Measurements from ENCODE around the gene KMT2C.

KMT2C gene

DNA sequence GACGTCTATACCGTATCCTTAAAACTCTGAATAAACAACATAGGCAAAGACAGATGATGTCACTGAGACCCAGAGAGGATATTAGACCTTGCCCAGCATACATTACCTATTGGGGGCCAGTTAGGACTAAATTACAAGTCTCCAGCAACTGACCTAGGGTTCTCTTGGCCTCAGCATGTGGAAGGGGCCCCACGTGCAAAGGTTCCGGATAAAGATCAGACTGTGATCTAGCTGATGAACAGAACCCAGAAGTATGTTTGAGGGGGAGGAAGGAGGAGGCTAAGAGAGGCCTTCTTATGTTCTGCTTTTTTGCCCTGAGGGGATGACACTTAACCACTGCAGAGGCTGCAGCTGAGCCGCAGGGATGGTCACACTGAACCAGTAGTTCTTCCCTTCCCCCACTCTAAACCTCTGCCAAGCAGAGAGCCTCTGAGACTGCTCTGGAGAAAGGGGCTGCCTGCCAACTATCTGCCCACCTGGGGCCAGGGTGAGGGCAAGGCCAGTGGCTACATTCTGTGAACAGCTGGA lies 24.0 kb upstream of the KMT2C start (continued):
- TF ChIP-seq KLF10 (tag by site-specific recombination; IDR thresholded peaks at IDR 0.05) (no peak), MYNN (tag by site-specific recombination; IDR thresholded peaks at IDR 0.05; ENCODE audit: borderline replicate concordance) (no peak), ZBTB7A (tag by site-specific recombination; IDR thresholded peaks at IDR 0.05; ENCODE audit: low read depth) (no peak), ZNF16 (tag by site-specific recombination; IDR thresholded peaks at IDR 0.05; ENCODE audit: low read depth) (no peak), HOXC10 (CRISPR knock-in tag; IDR thresholded peaks at IDR 0.05) (no peak), OSR2 (tag by site-specific recombination; IDR thresholded peaks at IDR 0.05) (peak; percentile 70), ZNF580 (tag by site-specific recombination; IDR thresholded peaks at IDR 0.05) (no peak), ZNF366 (tag by site-specific recombination; conservative IDR thresholded peaks at IDR 0.05) (0 out of 2 replicates have a peak, but pooled peaks have one; percentile 37), GLIS1 (tag by site-specific recombination; IDR thresholded peaks at IDR 0.05) (0 out of 2 replicates have a peak, but pooled peaks have one; percentile 16), ZNF302 (tag by site-specific recombination; IDR thresholded peaks at IDR 0.05; ENCODE audit: low read depth) (no peak), ZNF211 (tag by site-specific recombination; IDR thresholded peaks at IDR 0.05; ENCODE audit: low read depth) (no peak), ZNF529 (tag by site-specific recombination; IDR thresholded peaks at IDR 0.05; ENCODE audit: insufficient replicate concordance) (no peak), ZNF138 (tag by site-specific recombination; IDR thresholded peaks at IDR 0.05; ENCODE audit: borderline replicate concordance) (no peak), ZNF335 (tag by site-specific recombination; conservative IDR thresholded peaks at IDR 0.05) (no peak), SCRT2 (tag by site-specific recombination; IDR thresholded peaks at IDR 0.05) (no peak), MZF1 (tag by site-specific recombination; IDR thresholded peaks at IDR 0.05; ENCODE audit: borderline replicate concordance) (no peak), KLF16 (tag by site-specific recombination; IDR thresholded peaks at IDR 0.05) (no peak), ZBTB48 (tag by site-specific recombination; IDR thresholded peaks at IDR 0.05) (peak; percentile 51; the same call in 1 of the 2 replicates), ZNF670 (tag by site-specific recombination; IDR thresholded peaks at IDR 0.05; ENCODE audit: low read depth) (no peak), ZNF747 (tag by site-specific recombination; IDR thresholded peaks at IDR 0.05) (no peak), ZNF324 (tag by site-specific recombination; IDR thresholded peaks at IDR 0.05) (no peak), ZNF792 (tag by site-specific recombination; IDR thresholded peaks at IDR 0.05) (no peak), KLF8 (tag by site-specific recombination; IDR thresholded peaks at IDR 0.05) (no peak)
- TF ChIP-seq, protein P1, sequence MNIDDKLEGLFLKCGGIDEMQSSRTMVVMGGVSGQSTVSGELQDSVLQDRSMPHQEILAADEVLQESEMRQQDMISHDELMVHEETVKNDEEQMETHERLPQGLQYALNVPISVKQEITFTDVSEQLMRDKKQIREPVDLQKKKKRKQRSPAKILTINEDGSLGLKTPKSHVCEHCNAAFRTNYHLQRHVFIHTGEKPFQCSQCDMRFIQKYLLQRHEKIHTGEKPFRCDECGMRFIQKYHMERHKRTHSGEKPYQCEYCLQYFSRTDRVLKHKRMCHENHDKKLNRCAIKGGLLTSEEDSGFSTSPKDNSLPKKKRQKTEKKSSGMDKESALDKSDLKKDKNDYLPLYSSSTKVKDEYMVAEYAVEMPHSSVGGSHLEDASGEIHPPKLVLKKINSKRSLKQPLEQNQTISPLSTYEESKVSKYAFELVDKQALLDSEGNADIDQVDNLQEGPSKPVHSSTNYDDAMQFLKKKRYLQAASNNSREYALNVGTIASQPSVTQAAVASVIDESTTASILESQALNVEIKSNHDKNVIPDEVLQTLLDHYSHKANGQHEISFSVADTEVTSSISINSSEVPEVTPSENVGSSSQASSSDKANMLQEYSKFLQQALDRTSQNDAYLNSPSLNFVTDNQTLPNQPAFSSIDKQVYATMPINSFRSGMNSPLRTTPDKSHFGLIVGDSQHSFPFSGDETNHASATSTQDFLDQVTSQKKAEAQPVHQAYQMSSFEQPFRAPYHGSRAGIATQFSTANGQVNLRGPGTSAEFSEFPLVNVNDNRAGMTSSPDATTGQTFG (tag by site-specific recombination; IDR thresholded peaks at IDR 0.05; ENCODE audit: borderline replicate concordance): no peak
- TF ChIP-seq, protein P2, sequence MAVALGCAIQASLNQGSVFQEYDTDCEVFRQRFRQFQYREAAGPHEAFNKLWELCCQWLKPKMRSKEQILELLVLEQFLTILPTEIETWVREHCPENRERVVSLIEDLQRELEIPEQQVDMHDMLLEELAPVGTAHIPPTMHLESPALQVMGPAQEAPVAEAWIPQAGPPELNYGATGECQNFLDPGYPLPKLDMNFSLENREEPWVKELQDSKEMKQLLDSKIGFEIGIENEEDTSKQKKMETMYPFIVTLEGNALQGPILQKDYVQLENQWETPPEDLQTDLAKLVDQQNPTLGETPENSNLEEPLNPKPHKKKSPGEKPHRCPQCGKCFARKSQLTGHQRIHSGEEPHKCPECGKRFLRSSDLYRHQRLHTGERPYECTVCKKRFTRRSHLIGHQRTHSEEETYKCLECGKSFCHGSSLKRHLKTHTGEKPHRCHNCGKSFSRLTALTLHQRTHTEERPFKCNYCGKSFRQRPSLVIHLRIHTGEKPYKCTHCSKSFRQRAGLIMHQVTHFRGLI (tag by site-specific recombination; IDR thresholded peaks at IDR 0.05): no peak
- TF ChIP-seq, protein P3, sequence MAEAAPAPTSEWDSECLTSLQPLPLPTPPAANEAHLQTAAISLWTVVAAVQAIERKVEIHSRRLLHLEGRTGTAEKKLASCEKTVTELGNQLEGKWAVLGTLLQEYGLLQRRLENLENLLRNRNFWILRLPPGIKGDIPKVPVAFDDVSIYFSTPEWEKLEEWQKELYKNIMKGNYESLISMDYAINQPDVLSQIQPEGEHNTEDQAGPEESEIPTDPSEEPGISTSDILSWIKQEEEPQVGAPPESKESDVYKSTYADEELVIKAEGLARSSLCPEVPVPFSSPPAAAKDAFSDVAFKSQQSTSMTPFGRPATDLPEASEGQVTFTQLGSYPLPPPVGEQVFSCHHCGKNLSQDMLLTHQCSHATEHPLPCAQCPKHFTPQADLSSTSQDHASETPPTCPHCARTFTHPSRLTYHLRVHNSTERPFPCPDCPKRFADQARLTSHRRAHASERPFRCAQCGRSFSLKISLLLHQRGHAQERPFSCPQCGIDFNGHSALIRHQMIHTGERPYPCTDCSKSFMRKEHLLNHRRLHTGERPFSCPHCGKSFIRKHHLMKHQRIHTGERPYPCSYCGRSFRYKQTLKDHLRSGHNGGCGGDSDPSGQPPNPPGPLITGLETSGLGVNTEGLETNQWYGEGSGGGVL (tag by site-specific recombination; IDR thresholded peaks at IDR 0.05): peak; percentile 76
- TF ChIP-seq, protein P4, sequence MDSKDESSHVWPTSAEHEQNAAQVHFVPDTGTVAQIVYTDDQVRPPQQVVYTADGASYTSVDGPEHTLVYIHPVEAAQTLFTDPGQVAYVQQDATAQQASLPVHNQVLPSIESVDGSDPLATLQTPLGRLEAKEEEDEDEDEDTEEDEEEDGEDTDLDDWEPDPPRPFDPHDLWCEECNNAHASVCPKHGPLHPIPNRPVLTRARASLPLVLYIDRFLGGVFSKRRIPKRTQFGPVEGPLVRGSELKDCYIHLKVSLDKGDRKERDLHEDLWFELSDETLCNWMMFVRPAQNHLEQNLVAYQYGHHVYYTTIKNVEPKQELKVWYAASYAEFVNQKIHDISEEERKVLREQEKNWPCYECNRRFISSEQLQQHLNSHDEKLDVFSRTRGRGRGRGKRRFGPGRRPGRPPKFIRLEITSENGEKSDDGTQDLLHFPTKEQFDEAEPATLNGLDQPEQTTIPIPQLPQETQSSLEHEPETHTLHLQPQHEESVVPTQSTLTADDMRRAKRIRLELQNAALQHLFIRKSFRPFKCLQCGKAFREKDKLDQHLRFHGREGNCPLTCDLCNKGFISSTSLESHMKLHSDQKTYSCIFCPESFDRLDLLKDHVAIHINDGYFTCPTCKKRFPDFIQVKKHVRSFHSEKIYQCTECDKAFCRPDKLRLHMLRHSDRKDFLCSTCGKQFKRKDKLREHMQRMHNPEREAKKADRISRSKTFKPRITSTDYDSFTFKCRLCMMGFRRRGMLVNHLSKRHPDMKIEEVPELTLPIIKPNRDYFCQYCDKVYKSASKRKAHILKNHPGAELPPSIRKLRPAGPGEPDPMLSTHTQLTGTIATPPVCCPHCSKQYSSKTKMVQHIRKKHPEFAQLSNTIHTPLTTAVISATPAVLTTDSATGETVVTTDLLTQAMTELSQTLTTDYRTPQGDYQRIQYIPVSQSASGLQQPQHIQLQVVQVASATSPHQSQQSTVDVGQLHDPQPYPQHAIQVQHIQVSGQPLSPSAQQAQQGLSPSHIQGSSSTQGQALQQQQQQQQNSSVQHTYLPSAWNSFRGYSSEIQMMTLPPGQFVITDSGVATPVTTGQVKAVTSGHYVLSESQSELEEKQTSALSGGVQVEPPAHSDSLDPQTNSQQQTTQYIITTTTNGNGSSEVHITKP (tag by site-specific recombination; IDR thresholded peaks at IDR 0.05): no peak
- TF ChIP-seq, protein P5, sequence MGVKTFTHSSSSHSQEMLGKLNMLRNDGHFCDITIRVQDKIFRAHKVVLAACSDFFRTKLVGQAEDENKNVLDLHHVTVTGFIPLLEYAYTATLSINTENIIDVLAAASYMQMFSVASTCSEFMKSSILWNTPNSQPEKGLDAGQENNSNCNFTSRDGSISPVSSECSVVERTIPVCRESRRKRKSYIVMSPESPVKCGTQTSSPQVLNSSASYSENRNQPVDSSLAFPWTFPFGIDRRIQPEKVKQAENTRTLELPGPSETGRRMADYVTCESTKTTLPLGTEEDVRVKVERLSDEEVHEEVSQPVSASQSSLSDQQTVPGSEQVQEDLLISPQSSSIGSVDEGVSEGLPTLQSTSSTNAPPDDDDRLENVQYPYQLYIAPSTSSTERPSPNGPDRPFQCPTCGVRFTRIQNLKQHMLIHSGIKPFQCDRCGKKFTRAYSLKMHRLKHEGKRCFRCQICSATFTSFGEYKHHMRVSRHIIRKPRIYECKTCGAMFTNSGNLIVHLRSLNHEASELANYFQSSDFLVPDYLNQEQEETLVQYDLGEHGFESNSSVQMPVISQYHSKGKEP (tag by site-specific recombination; IDR thresholded peaks at IDR 0.05): peak; percentile 48; the same call in 1 of the 2 replicates
